CD4-positive, alpha-beta T cell treated with Interferon alpha-2 for 1 hour (primary cell): ENCODE data around the gene C3orf62.
A peak's percentile ranks its signal among the peaks of the same experiment; 100 is the strongest.
"Not testable (repeated sequence)": the region's sequence is repeated elsewhere in the genome, so short reads cannot be mapped to it uniquely, and the experiment has no call there.

Experiments used
- DNase-seq, 2 donors: peaks; one replicate each; pipeline ENCODE4 v3.0.0-alpha.2; 2020 to 2022

The C3orf62 gene

DNA sequence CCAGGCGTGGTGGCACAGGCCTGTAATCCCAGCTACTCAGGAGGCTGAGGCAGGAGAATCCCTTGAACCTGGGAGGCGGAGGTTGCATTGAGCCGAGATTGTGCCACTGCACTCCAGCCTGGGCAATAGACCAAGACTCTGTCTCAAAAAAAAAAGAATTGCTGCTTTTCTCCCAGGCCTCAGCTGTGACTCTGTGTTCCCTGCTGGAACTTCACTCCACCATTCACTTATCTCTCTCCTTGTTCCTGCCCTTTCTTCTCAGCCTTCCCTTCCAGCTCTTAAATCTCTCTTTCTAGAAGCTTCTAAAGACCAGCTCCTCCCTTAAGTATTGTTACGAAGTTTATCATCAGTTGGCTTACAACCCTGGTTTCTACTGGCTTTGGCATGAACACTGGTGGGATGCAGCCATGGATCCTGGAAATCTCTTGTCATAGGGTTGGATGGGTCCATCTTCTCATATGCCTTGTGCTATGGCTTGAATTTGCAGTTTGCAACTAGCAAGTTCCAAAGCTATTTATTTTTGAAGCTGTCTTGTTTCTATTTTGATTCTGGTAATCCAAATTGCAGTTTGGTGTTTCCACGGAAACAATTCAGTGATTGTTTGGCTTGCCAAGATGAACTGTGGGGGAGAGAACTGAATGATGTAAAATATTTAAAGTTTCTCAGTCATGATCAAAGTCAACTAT, 10.5 kb downstream of the C3orf62 start:
- no peak for DNase-seq

DNA sequence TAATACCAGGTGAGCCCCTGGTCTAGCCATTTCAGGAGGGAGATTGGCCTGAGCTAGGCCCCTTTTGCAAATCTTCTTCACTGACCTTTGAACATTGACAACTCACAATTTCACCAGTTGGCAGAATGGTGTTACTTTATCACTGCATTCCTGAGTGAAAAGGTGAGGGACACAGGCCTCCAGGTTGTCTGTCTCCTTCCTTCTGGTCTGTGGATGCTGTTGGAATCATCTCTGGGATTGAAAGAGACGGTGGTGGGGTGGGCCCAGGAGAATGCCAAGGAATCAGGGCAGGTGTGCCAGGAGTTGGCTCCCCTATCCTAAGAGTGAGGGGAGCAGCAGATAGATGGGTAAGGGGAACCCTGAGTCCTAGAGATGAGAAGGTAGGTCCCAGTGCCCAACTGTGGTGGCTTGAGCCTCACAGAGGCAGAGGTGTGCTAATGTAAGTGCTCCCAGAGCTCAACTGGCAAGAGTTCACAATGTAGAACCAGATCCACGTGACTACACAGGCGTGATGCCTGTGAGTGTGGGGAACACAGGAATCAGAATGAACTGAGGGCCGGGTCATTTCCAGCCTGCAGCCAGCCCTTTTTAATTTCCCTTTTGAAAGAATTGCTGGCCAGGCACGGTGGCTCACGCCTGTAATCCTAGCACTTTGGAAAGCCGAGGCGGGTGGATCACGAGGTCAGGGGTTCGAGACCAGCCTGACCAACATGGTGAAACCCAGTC, 11.2 kb downstream of the C3orf62 start:
- DNase-seq, result no peak

DNA sequence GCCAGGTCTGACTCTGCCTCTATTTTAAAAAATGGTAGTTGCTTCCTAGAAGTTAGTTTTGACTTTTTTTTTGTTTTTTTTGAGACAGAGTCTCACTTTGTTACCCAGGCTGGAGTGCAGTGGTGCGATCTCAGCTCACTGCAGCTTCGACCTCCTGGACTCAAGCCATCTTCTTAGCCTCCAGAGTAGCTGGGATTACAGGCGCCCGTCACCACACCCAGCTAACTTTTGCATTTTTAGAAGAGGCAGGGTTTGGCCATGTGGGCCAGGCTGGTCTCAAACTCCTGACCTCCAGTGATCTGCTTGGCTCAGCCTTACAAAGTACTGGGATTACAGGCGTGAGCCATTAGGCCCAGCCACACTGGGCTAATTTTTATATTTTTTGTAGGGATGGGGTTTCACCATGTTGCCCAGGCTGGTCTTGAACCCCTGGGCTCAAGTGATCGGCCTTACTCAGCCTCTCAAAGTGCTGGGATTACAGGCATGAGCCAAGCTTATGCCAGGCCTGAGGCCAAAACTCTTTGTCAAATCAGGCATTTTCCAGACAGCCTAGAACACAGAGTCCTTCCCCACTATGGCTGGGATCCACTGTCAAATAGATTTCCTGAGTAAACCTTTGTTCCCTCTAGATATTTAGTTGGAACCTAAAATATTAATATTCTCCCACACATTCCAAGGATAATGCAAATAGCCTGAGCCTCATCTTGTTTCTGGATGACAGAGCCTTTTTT, 13.7 kb downstream of the C3orf62 start:
- no peak for DNase-seq

DNA sequence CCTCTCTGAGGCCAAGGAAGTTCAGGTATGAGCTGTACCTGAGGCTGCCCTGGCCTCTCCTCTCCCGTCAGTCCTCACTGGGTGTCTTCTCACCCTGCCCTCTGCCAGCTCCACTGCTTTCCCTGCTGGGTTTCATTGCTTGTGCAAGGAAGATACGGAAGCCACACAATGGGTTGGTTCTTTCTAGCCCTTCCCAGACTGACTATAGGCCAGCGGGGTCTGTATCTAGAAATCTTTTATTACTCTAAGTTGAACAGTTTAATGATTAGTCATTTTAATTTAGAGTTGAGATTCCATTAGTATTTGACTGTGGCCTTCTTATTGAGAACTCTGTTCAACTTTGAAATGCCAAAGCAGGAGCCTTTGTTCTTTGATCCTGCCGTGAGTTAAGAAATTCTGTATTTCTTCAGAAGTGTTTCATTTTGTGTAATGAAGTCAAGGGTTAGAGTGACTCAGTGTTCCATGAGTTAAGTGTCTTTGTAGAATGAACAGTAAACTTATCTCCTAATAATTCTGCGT, 16.2 kb downstream of the C3orf62 start:
- DNase-seq, result no peak

DNA sequence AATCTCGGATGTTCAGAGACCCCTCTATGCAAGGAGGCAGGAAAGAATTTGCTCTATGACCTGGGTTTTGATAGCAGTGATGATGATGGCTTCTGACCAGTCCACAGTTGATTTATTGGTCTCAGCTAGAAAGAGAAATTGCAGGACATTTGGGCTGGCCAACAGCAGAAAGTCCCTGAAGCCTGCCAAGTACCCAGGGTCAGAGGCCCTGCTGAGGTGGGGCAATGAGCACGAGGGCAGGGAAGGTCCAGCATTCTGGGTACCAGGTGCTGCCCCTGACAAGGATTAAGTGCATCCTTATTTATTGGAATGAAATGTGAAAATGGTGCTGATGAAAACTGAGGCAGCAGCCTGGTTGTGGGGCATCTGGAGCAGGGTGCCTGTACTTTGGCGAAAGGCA, 19.8 kb downstream of the C3orf62 start:
- no peak for DNase-seq

DNA sequence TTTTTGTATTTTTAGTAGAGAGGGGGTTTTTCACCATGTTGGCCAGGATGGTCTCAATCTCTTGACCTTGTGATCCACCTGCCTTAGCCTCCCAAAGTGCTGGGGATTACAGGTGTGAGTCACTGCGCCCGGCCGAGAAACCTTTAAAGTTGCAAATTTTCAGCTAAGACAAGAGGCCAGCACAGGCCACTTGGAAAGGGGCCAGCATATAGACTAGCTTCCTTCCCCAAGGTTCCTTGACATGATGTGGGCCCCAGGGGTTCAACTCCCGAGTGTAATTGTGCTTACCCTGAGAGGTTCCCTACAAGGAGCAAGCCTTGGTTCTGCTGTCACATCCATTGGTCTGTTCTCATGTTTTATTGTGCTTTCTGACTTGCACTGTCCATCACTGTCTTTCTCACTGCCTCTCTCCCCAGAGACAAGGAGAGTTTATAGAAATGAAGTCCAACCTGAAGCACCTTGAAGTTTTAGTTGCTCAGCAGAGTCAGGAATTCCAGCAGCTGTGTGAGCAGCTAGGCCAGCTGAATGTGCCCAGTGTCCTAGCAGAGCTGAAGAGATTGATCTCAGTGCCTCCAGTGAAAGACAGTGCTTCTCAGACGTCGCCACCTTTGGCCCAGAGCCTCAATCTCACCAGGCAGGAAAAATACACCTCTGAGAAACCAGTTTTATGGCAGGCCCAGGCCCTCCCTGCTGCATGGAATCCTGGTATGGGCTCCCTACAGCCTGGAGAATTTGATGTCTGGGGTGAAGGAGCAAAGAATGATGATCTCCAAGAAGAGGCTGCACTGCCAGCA, 21.1 kb downstream of the C3orf62 start:
- no peak for DNase-seq

DNA sequence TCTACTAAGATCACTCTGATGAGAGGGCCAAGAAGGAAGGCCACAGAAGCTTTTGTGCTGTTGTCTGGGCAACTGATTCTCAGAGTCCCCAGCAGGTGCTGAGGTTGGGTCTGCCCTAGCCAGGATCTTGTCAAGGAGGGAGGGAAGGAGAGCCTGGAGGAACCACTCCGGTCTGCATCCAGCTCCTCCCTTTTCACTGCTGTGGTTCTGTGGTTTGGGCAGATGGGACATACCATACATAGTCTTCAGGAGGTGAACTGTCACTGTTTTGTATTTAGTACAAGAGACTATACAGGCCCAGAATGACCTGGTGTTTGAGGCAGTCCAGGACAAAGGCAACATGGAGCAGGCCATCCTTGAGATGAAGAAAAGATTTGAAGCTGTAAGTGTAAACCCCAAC, 21.9 kb downstream of the C3orf62 start:
- no peak for DNase-seq

DNA sequence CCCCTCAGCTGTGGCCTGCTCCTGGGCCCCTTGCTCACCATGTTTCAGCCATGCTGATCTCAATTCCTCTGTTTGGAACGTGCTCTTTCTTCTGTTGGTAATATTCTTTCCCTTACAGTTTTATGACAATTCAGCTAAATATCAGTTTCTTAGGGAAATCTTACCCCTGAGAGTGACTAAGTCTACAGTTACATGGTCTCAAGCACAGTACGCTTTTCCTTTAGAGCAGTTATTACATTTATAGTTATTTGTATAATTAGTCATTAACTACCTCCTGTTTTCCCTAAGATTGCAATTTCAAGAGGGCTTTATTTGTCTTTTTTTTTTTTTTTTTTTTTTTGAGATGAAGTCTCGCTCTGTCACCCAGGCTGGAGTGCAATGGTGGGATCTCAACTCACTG, 23.5 kb downstream of the C3orf62 start:
- DNase-seq, result no peak

DNA sequence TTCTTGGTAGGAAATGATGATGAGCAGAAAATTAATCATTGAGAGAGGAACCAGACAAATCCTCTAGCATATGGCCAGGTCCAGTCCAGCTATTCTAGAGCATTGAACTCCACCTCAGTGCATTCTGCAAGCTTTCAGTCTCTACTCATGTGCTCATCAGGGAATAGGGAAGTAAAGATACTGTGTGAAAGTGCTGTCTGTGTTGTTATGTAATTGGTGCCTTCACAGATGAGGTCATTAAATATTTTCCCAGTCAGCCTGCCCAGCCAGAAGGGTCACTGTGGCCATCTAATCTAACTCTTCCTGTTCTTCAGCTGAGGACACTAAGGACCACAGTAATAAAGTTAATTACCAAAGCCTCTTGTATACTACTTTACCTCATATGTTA, 28.2 kb downstream of the C3orf62 start:
- peak; percentile 12 to 39 for DNase-seq

DNA sequence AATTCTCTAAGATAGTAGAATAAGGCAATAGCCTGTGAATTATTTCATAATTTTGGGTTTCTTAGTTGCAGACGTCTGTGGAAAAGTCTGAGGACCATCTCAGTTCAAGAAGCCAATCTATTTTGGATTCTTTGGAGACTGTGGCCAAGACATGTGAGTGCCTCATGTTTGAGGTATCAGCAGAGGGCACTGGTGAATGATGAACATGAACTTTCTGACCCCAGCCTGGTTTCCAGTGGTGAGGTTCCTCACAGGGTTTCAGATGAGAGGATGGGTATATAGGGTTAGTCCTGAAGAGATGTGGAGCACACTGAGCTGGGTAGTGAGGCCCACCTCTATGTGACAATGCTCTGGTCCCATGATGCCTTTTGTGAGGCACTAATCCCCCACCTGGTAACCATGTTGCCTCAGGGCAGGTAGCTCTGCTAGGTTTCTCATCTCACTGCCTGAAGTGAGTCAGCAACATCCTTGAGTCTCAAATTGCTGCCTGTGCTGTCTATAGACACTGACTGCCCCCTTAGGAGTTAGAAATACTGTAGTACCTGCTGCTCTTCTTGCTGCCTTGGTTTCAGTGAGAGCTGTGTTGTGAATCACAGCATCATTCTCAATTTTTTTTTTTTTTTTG, 32.3 kb downstream of the C3orf62 start:
- no peak for DNase-seq

DNA sequence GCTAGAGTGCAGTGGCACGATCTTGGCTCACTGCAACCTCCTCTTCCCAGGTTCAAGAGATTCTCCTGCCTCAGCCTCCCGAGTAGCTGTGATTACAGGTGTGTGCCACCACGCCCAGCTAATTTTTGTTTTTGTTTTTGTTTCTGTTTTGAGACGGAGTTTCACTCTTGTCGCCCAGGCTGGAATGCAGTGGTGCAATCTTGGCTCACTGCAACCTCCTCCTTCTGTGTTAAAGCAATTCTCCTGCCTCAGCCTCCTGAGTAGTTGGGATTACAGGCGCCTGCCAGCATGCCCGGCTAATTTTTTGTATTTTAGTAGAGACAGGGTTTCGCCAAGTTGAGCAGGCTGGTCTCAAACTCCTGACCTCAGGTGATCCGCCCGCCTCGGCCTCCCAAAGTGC, 36.9 kb downstream of the C3orf62 start:
- DNase-seq, result not testable (repeated sequence)

DNA sequence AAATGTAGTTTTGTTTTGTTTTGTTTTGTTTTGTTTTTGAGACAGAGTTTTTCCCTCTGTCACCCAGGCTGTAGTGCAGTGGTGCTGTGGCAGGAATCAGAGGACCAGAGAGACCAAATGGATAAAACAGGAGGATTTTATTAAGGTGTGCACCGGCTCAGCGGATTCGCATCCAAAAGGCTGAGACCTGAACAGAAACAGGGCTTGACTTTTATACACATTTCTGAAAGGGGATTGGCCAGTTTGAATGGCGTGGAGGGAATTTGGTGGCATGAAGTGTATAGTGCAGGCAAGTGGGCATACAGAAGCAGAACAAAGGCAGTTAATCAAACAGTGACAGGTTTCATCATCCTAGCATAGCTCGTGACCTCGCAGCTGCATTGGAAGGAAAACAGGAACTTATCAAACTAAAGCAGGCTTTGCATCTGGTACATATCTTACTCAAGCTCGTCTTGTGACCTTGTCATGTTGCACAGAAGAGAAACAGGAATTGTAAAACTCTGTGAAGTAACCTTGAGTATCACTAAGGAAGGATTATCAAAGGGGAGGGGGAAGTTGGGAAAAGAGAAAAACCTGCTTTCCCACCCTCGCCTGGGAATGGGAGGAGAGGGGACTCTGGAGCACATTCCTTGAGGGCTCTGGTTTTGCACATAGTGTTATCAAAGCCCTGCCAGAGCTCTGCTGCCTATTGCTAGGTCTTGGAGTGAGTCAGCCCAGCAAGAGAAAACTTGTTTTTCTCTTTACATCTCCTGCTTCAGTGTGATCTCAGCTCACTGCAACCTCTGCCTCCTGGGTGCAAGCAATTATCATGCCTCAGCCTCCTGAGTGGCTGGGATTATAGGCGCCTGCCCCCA, 38.5 kb downstream of the C3orf62 start:
- peak; percentile 17 to 48 for DNase-seq

DNA sequence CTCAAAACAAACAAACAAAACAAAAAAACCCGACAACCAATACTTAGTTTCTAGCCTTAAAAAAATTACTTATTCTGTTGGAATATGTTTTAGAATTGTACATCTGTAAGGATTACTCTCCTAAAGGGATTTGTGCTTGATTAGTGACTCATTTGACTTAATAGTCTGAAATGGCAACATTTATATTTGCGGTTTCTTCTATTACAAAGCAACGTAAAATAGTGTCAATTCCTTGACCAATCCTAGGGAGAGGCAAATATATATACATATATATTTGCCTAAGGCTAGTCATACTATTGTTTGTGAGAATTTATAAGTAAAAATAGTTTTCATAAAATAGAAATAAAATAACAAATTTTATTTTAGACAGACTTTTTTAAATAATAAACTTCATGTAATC, 39.7 kb downstream of the C3orf62 start:
- DNase-seq, result no peak

DNA sequence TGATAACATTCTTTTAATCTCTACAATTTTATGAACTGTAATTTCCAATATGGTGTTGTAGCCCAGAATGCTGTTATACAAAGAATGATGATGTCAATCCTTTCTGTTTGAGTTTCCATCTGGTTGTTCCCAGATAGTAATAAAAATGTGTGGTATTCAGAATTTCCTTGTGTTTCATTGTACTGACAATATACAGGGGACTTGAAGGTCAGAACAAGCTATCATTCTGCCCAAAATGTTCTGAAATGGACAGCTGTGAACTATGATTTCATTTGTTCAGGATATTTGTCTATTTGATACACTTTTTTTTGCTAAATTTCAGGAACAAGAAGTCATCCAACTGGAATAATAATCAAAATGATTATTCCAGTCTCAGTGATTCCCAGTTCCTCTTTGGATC, 40.8 kb downstream of the C3orf62 start:
- no peak for DNase-seq

DNA sequence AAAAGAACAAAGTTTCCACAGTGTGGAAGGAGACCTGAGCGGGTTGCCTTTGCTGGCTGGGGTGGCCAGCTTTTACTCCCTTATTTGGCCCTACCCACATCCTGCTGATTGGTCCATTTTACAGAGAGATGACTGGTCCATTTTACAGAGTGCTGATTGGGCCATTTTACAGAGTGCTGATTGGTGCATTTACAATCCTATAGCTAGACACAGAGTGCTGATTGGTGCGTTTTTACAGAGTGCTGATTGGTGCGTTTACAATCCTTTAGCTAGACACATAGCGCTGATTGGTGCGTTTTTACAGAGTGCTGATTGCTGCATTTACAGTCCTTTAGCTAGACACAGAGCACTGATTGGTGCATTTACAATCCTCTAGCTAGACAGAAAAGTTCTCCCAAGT, 48.2 kb downstream of the C3orf62 start:
- DNase-seq, result not testable (repeated sequence)

DNA sequence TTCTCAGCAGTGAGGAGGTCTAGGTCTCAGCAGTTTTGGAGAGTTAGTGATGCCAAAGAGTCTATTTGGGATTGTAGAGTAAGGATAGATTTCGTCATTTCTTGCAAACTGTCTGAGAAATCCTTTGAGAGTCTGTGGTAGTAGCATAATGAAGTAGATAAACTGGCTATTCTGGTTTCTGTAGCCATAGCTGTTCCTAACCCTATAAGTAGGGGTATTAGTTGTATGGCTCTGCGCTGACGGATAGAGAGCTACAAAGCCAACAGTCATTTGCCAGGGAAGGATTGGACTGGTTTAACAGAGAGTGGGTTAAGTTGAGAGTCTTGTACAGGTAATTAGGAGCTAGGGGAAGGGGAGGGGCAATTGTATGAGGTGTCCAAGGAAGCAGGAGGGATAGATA, 55.0 kb downstream of the C3orf62 start:
- no peak for DNase-seq

DNA sequence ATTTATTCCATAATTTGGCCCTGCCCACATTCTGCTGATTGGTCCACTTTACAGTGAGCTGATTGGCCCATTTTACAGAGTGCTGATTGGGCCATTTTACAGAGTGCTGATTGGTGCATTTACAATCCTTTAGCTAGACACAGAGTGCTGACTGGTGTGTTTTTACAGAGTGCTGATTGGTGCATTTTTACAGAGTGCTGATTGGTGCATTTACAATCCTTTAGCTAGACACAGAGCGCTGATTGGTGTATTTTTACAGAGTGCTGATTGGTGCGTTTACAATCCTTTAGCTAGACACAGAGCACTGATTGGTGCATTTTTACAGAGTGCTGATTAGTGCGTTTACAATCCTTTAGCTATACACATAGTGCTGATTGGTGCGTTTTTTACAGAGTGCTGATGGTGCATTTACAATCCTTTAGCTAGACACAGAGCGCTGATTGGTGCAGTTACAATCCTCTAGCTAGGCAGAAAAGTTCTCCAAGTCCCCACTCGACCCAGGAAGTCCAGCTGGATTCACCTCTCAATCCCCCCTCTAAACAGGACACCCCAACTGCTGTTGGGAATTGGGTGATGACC, 56.0 kb downstream of the C3orf62 start:
- not testable (repeated sequence) for DNase-seq

DNA sequence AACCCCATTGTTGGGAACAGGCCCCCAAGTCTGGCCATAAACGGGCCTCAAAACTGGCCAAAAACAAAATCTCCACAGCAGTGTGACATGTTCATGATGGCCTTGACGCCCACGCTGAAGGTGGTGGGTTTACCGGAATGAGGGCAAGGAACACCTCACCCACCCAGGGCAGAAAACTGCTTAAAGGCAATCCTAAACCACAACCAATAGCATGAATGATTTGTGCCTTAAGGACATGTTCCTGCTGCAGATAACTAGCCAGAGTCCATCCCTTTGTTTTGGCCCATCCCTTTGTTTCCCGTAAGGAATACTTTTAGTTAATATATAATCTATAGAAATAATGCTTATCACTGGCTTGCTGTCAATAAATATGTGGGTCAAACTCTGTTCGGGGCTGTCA, 57.9 kb downstream of the C3orf62 start:
- DNase-seq, result no peak
